Stimulated activated CD8-positive, alpha-beta memory T cell treated with anti-CD3 and anti-CD28 coated beads, Interleukin-7, amount 100 ng/mL, for 1 hour (primary cell): ENCODE data around the gene NTM.

Experiments used
- DNase-seq, 2 donors: peaks; one replicate each; pipeline ENCODE4 v3.0.0-alpha.2; 2020; ENCODE audit warnings: low read depth in 2 of 2

NTM gene

DNA sequence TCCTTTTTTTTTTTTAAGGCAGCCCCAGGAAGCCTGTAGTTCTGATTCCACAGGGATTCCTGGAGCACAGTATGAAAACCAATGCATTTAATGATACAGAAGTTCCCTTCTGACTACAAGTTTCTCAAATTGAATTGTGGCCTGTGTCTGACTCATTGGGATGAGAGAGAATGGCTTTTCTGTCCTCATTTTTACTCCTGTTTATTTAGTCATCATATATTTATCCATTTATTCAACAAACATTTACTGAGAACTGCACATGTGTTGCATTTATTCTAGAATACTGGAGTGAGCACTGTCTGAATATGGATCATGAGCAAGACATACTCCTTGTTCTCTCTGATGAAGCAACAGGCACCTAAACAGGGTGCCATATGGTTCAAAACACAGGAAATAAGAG is 231.2 kb downstream of the NTM start:
- no peak for DNase-seq

- DNase-seq = no peak
These were observed 232.0 kb downstream of the NTM start for GRCh38 chr11:131602431-131602830.

- no peak for DNase-seq
These were observed 236.5 kb downstream of the NTM start for GRCh38 chr11:131606811-131607335.

GRCh38 chr11:131609337-131609736 is 238.9 kb downstream of the NTM start:
- DNase-seq = no peak

DNA sequence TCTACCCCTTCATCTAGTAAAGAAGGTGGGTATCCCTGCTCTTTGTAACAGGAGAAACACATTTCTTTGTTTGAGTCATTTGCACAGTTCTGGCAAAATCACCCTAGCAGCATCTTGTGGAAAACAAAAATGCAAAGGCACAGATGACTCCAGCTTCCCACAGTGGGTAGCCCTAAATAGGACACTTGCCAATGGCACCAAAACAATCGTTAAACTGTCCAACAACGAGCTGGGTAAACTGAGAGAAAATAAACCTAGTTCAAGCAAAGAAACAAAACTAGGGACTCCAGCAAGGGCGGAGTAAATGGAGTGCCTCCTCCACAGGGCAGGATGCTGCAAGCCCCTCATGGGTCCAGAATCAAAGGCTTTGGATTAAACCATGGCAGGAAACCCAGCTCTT is 239.5 kb downstream of the NTM start:
- no peak for DNase-seq

DNA sequence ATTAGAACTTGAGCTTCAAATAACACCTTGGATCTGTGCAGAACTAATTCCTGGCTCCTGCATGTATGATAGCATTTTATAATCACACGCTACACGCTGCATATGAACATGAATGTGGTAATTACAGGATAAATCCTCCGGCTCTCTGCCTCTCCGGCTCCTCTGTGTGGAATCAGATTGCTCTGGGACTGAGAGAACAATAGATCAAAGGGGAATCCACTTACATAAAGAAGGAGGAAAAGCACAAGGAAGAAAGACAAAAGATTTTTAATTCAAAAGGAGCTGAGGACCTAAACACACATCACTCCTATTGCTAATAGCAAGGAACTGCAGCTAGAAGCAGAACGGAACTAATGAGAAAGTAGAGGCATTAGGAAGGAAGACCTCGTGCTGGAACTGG is 240.9 kb downstream of the NTM start:
- no peak for DNase-seq

DNA sequence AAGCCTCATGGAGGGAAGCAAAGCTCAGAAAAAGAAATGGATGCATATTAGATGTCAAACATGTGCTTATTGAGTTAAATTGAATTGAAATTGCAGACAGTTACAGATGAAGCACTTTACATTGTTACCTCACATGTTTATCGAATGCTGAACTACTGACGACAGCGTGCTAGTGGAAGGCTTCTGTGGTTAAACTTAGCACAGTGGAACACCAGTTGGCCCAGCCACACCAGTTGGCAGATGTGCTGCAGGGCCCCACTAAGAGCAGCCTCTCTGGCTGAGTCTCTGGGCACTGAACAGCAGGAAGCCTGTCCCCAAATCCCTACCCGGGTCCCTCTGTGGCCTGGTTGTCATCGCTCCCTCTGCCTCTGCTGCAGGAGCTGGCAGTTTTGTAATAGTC is 242.1 kb downstream of the NTM start:
- DNase-seq = no peak

DNA sequence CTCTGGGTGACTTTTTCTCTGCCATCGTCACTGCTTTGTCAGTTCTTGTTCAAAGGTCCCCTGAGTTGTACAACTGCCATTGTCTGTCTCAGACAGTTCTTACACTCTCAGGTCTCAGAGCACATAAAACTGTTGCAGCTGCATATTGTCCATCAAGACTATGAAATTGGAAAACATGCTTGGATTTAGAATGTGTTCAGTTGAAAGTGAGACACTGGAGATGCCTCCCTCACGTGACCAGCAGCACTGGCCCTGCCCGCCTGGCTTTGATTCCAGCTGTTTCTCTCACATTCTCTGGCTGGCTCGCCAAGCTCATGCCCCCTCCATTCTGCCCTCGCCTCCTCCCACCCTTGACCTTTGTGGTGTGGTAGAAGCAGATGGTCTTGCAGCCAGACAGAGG is 244.2 kb downstream of the NTM start:
- DNase-seq = no peak

DNA sequence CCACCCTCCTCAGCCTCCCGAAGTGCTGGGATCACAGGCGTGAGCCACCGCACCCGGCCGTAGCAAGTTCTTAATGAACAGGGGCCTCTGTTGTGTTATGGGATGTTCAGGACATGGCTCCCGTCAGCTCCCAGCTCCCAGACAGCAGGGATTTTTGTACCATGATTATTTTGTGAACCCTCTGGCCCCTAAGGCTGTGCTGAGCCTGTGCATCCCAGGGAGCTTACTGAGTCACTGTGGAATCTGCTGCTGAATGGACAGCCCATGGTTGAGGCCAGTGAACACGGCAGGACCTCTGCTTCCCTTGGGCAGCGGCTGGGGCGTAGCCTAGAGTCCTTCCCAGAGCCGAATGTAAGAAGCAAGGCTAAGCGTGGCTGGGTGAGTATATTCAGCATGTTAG is 245.2 kb downstream of the NTM start:
- DNase-seq = no peak

- DNase-seq = no peak
These were observed 246.2 kb downstream of the NTM start for GRCh38 chr11:131616481-131617140.

- DNase-seq = no peak
These were observed 247.8 kb downstream of the NTM start for GRCh38 chr11:131618201-131618600.

DNA sequence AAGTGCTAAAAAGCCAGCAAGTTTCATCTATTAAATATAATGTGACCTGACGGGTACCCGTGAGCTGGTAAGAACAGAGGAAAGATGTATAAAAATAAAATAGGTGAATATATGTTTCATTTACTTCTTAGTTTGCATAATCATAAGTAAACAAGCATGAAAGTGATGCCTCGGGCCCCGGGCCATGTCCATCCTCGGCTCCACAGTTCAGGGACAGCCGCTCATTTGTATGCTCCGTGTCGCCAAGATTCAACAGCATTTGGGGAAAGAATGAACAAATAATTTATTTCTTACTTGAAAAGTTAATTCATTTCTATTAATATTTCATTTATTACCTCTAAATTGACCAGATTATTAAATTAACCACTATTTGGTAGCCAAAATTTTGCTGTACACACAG is 251.8 kb downstream of the NTM start:
- no peak for DNase-seq

- DNase-seq = no peak
These were observed 254.1 kb downstream of the NTM start for GRCh38 chr11:131624531-131624930.

- DNase-seq = no peak
These were observed 256.4 kb downstream of the NTM start for GRCh38 chr11:131626788-131627187.

DNA sequence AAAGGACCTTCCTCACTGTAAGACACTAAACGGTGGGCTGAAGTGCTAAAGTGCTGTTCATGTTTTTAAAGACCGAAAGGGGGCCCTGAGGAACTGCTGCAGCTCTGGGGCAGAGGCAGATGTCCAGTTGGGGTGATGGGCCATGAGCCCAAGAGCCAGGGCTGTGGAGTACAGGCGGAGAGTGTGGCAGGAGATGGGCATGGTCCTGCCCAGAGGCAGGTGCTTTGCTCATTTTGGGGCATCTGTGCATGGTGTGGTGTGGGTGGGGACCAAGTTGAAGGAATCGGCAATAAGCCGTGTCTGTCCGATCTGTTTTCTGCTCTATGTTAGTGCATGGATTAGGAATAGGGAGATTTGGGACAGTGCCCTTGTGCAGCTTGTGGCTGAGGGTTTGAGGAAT is 258.3 kb downstream of the NTM start:
- DNase-seq = no peak

GRCh38 chr11:131629925-131630540 is 259.6 kb downstream of the NTM start:
- no peak for DNase-seq

- DNase-seq = no peak
These were observed 262.6 kb downstream of the NTM start for GRCh38 chr11:131632971-131633370.

- no peak for DNase-seq
These were observed 263.7 kb downstream of the NTM start for GRCh38 chr11:131633921-131634715.

- no peak for DNase-seq
These were observed 267.2 kb downstream of the NTM start for GRCh38 chr11:131637469-131638175.

DNA sequence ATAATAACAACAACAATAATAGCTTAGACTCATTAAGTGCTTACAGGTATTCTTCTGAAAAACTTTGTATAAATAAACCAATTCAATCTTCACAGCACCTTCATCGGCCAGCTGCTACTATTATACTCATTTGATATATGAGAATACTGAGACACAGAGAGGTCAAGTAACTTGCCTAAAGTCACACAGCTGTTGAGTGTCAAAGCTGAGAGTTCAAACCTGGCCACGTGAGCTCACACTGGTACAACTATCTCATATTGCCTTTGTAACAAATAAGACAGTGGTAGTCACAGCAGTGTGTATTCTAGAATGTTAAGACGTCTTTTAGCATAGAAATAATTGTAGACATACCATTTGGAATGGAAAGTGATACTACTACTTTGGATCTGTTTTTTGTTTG is 268.5 kb downstream of the NTM start:
- no peak for DNase-seq

- no peak for DNase-seq
These were observed 269.9 kb downstream of the NTM start for GRCh38 chr11:131640320-131640719.
